Vagina (tissue), 2 donors: ENCODE measurements around the gene ZNF425. TPM values are rescaled to one million over a fixed set of nuclear protein-coding genes. Genes with fewer than 3 reads are reported as not detected.

ENCODE experiments used
- DNase-seq, 2 donors: peaks; one replicate each; pipeline ENCODE4 v3.0.0-alpha.2; 2017; ENCODE audit errors: extremely low spot score in 2 of 2
- H3K27ac ChIP-seq: fragments of 200-600 bp; sonication (generic); one replicate; pipeline ENCODE4 v1.5.1; 2019
- H3K27me3 ChIP-seq: fragments of 200-600 bp; sonication (generic); one replicate; pipeline ENCODE4 v1.5.1; 2019
- H3K36me3 ChIP-seq, 2 donors: fragments of 200-600 bp; sonication (generic); one replicate each; pipeline ENCODE4 v1.5.1; 2017 to 2019
- H3K4me1 ChIP-seq: fragments of 200-600 bp; sonication (generic); one replicate; pipeline ENCODE4 v1.5.1; 2019
- H3K4me3 ChIP-seq, 2 donors: fragments of 200-600 bp; sonication (generic); 1 replicate in 1 of 2; 2 replicates in 1 of 2; pipeline ENCODE4 v1.5.1; 2016 to 2019
- H3K9me3 ChIP-seq: fragments of 200-600 bp; sonication (generic); one replicate; pipeline ENCODE4 v1.5.1; 2019
- POLR2A ChIP-seq, 2 donors: fragments of 450-650 bp; IDR thresholded peaks; one replicate each; pipeline ENCODE4 v1.6.1; 2017; ENCODE audit warnings: antibody characterized with exemption in 2 of 2, mild to moderate bottlenecking in 2 of 2, moderate library complexity in 2 of 2
- POLR2AphosphoS5 ChIP-seq, 2 donors: sonication (generic); formaldehyde crosslinking; IDR thresholded peaks; one replicate each; pipeline ENCODE4 v1.9.0; 2017; ENCODE audit warnings: antibody characterized with exemption in 2 of 2, mild to moderate bottlenecking in 2 of 2, low read depth in 1 of 2; ENCODE audit not compliant: insufficient read depth in 1 of 2
- intact Hi-C: fragments of 100-400 bp; cut with DNase I; formaldehyde crosslinking; loops from one replicate; pipeline ENCODE4 v1.15.1; 2023
- total RNA-seq: library from RNA; depleted of rRNA; stranded (reverse); fragments of >200 nt; gene quantifications from one replicate; pipeline ENCODE4 v1.2.3, GENCODE V29; 2016
- TF ChIP-seq, protein P1 (sequence below), 3 experiments: fragments of 450-650 bp in 2 of 3; fragments of 200-600 bp in 1 of 3; sonication (generic) in 1 of 3; IDR thresholded peaks; one replicate each; pipeline ENCODE4 v1.5.1; 2017 to 2019; ENCODE audit warnings: antibody characterized with exemption in 3 of 3, mild to moderate bottlenecking in 2 of 3, moderate library complexity in 2 of 3

Gene ZNF425
- total RNA-seq, 1 donor from 2014 or later, result 2.9 TPM

GRCh38 chr7:149109969-149110368, 16.2 kb downstream of the ZNF425 start:
- TF ChIP-seq POLR2AphosphoS5 (IDR thresholded peaks at IDR 0.05; ENCODE audit: insufficient read depth in 1 of 2, low read depth in 1 of 2), result no peak
- Histone ChIP-seq H3K36me3 (no peaks in the 10 kb centered on the region), H3K4me3 (no peak overlapping the region), H3K4me1 (no peaks in the 10 kb centered on the region), H3K27ac (no peak overlapping the region), H3K9me3 (no peaks in the 10 kb centered on the region), H3K27me3 (no peaks in the 10 kb centered on the region)
- DNase-seq, result no peak
- intact Hi-C loops, result no loop called here

DNA sequence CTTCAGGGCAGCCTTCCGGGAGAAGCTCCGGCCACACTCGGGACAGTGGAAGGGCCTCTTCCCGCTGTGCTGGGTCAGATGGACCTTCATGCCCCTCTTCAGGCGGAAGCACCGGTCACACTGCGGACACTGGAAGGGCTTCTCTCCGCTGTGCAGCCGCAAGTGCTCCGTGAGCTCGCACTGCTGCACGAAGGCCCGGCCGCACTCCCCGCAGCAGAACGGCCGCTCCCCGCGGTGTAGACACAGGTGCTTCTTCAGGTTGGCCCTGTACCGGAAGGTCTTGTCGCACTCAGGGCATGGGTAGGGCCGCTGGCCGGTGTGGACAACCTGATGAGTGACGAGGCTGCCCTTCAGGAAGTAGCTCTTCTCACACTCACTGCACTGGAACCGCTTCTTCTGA, 21.4 kb downstream of the ZNF425 start:
- Histone ChIP-seq H3K4me1 (no peaks in the 10 kb centered on the region), H3K9me3 (no peaks in the 10 kb centered on the region), H3K27me3 (no peaks in the 10 kb centered on the region), H3K27ac (no peak overlapping the region), H3K4me3 (no peak overlapping the region), H3K36me3 (peaks cover 0 to 10% of the 10 kb centered on the region in 2 donors)
- no peak for DNase-seq
- TF ChIP-seq POLR2A (IDR thresholded peaks at IDR 0.05) (no peak), POLR2AphosphoS5 (IDR thresholded peaks at IDR 0.05; ENCODE audit: insufficient read depth in 1 of 2, low read depth in 1 of 2) (no peak)
- TF ChIP-seq, protein P1, sequence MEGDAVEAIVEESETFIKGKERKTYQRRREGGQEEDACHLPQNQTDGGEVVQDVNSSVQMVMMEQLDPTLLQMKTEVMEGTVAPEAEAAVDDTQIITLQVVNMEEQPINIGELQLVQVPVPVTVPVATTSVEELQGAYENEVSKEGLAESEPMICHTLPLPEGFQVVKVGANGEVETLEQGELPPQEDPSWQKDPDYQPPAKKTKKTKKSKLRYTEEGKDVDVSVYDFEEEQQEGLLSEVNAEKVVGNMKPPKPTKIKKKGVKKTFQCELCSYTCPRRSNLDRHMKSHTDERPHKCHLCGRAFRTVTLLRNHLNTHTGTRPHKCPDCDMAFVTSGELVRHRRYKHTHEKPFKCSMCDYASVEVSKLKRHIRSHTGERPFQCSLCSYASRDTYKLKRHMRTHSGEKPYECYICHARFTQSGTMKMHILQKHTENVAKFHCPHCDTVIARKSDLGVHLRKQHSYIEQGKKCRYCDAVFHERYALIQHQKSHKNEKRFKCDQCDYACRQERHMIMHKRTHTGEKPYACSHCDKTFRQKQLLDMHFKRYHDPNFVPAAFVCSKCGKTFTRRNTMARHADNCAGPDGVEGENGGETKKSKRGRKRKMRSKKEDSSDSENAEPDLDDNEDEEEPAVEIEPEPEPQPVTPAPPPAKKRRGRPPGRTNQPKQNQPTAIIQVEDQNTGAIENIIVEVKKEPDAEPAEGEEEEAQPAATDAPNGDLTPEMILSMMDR (IDR thresholded peaks at IDR 0.05), result no peak
- intact Hi-C loops, result no loop called here

DNA sequence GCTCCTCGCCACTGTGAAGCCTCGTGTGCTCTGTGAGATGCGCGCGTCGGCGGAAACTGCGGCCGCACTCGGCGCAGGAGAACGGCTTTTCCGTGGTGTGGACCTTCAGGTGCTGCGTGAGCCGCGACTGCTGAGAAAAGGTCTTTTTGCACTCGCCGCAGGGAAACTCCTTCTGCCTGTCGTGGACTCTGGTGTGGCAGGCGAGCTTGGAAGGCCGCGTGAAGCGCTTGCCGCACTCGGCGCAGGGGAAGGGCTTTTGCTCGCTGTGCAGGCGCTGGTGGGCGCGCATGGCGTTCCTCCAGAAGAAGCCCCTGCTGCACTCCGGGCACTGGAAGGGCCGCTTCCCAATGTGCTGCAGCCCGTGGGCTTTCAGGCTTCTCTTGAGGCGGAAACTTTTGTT, 21.9 kb downstream of the ZNF425 start:
- TF ChIP-seq POLR2A (IDR thresholded peaks at IDR 0.05) (no peak), POLR2AphosphoS5 (IDR thresholded peaks at IDR 0.05; ENCODE audit: insufficient read depth in 1 of 2, low read depth in 1 of 2) (no peak)
- TF ChIP-seq, protein P1 (IDR thresholded peaks at IDR 0.05), result no peak
- DNase-seq, result no peak
- H3K36me3 ChIP-seq, result peaks cover 0 to 10% of the 10 kb centered on the region in 2 donors
- H3K9me3 ChIP-seq, result no peaks in the 10 kb centered on the region
- no peaks in the 10 kb centered on the region for H3K27me3 ChIP-seq
- no peak overlapping the region for H3K27ac ChIP-seq
- H3K4me3 ChIP-seq, result no peak overlapping the region
- intact Hi-C loops, result no loop called here
- no peaks in the 10 kb centered on the region for H3K4me1 ChIP-seq

GRCh38 chr7:149103424-149103823, 22.7 kb downstream of the ZNF425 start:
- TF ChIP-seq POLR2A (IDR thresholded peaks at IDR 0.05) (no peak), POLR2AphosphoS5 (IDR thresholded peaks at IDR 0.05; ENCODE audit: insufficient read depth in 1 of 2, low read depth in 1 of 2) (no peak)
- TF ChIP-seq, protein P1 (IDR thresholded peaks at IDR 0.05), result no peak

DNA sequence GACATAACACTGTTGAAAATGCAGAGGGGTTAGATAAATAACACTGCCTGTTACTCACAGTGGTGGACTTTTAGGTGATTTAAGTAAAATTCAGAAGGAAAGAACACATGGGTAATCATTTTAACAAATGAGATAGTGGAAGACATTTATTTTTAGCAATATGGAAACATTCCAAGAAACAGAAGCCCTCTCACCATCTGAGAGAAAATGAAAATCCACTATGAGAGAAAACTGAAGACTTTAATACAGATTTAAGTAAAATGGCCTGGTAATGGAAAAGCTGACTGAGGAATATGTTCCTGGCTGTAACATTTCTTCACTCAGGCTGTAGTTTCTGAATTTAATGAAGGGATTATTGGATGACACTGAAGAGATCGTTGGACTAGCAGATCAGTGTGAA, 23.5 kb downstream of the ZNF425 start:
- DNase-seq, result no peak
- Histone ChIP-seq H3K36me3 (peaks cover 0 to 10% of the 10 kb centered on the region in 2 donors), H3K4me3 (no peak overlapping the region), H3K4me1 (no peaks in the 10 kb centered on the region), H3K9me3 (no peaks in the 10 kb centered on the region), H3K27me3 (no peaks in the 10 kb centered on the region), H3K27ac (no peak overlapping the region)
- TF ChIP-seq POLR2A (IDR thresholded peaks at IDR 0.05), result no peak
- no peak for TF ChIP-seq POLR2AphosphoS5 (IDR thresholded peaks at IDR 0.05; ENCODE audit: insufficient read depth in 1 of 2, low read depth in 1 of 2)
- TF ChIP-seq, protein P1 (IDR thresholded peaks at IDR 0.05), result no peak
- intact Hi-C loops, result no loop called here

More at GRCh38 chr7:149103424-149103823, 22.7 kb downstream of the ZNF425 start:
- no peak overlapping the region for H3K4me3 ChIP-seq
- H3K4me1 ChIP-seq, result no peaks in the 10 kb centered on the region
- intact Hi-C loops, result no loop called here
- H3K27me3 ChIP-seq, result no peaks in the 10 kb centered on the region
- H3K9me3 ChIP-seq, result no peaks in the 10 kb centered on the region
- H3K27ac ChIP-seq, result no peak overlapping the region
- H3K36me3 ChIP-seq, result peaks cover 0 to 10% of the 10 kb centered on the region in 2 donors
- DNase-seq, result no peak
